Stimulated activated CD8-positive, alpha-beta memory T cell treated with anti-CD3 and anti-CD28 coated beads, Interleukin-12 subunit alpha, Interleukin-12 subunit beta, amount 100 ng/mL, for 4 hours (primary cell): ENCODE measurements around the gene DLG2.

Experiments used
- DNase-seq: peaks from one replicate; pipeline ENCODE4 v3.0.0-alpha.2; 2020; ENCODE audit warnings: low read depth

Gene DLG2

GRCh38 chr11:84465040-84465439 is 1162.1 kb downstream of the DLG2 start:
- DNase-seq, result no peak

DNA sequence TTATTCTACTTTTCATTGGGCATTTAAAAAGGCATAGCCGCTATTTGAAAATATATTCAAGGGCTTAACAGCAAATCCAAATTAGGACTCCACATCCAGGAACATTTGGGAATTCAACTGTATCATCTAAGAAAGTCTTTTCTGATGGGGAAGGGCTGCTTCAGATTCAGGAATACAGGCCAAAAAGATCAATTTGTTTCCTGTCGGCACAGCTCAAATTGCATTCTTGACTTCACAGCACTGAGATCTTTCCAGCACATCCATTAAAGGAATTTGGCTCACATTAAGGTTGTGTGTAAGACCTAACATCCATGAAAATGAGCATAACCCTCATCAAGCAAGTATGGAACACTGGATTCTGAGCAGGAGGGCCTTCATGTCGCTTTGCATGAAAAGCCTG is 1171.5 kb downstream of the DLG2 start:
- DNase-seq, result no peak

DNA sequence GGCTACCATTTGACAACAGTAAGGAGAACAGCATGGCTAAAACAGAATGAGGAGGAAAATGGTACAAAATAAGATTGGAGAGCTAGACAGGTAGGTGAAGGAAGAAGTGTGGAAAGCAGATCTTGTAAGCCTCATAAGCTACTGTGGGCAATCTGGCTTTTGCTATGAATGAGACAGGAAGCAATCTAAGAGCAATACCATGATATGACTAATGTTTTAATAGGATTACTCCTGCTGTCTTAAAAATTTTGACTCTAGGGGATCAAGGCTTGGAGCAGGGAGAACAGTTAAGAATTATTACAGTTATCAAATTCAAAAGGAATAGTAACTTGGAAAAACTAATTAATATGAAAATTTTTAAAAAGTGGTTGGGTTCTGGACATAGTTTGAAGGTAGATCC is 1174.9 kb downstream of the DLG2 start:
- DNase-seq, result no peak

DNA sequence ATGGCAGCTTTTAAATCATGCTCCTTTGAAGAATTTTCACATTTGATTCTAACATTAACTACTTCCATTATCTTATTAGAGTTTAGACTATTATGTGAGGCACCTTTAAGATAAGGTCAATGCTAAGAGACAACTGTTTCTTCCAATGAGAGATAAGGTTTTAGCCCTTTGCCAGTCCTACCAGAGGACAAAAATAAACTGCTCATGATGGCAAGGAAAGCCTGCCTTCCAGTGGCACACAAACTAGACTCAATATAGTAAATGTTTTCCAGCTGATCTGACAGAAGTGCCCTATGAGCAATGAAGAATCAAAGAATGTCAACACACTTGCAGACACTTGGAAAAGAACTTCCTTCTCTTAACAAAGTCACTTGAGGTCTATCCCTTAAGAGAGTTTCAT is 1188.6 kb downstream of the DLG2 start:
- DNase-seq, result no peak

GRCh38 chr11:84437071-84437980 is 1189.8 kb downstream of the DLG2 start:
- DNase-seq, result no peak

- no peak for DNase-seq
Measured at GRCh38 chr11:84430661-84431060, 1196.5 kb downstream of the DLG2 start.

- DNase-seq, result no peak
Measured at GRCh38 chr11:84425673-84426072, 1201.5 kb downstream of the DLG2 start.

GRCh38 chr11:84420271-84420670 is 1206.9 kb downstream of the DLG2 start:
- DNase-seq, result no peak

- DNase-seq, result no peak
Measured at GRCh38 chr11:84419616-84420015, 1207.5 kb downstream of the DLG2 start.

DNA sequence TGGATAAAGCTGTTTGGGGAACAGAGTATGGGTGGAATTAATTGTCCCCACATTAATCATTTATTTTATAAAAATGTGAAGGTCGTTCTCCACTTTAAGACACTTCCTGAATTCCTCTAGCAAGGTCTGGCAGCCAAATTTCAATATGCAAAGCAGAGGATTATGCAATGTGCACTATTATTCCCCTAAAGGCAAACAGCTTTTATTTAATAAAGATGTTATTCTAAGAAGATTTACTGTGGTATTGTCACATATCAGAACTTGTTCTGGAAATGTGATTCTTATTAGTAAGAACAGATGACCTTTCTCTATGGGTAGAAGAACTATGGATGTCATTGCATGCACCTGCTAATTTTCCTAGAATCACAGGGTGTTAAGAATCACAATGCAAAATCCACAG is 1212.2 kb downstream of the DLG2 start:
- DNase-seq, result no peak

DNA sequence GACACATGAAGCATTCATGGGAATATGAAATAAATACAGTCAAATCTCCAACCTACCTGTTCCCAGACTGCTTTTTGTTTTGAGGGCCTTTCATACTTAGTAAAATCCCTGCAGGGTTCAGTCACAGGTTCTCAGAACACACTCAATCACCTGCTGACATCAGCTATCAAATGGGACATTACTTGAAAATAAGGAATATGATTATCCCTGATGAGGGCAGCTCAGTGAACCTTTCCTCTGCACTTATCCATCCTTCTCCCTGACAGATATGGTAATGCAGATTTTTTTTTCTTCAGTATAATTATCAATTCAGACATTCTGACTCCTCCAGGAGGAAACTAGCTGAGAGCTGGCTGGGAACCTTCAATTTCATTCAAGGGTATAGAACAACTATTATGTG is 1213.6 kb downstream of the DLG2 start:
- no peak for DNase-seq

- no peak for DNase-seq
Measured at GRCh38 chr11:84412862-84413261, 1214.3 kb downstream of the DLG2 start.

DNA sequence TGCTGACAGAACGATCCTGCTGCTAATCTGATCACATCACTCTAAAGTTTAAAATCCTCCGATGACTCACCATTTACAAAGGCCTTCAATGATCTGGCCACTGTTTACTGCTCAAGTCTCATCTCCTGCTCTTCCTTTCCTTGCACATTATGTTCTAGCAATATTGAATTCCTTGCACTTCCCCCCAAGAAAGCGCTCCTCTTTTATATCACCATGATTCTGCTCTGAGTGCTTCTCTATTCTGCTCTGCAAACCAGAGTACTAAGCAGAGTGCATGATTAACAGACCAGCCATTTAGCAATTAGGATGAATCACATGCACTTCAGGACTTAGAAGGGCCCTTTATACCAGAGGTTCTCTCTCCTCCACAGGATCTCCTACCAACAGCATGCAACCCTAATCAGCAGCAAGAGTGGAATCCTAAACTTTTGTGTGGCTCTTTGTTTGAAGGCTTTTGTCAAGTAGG is 1218.2 kb downstream of the DLG2 start:
- DNase-seq, result no peak

DNA sequence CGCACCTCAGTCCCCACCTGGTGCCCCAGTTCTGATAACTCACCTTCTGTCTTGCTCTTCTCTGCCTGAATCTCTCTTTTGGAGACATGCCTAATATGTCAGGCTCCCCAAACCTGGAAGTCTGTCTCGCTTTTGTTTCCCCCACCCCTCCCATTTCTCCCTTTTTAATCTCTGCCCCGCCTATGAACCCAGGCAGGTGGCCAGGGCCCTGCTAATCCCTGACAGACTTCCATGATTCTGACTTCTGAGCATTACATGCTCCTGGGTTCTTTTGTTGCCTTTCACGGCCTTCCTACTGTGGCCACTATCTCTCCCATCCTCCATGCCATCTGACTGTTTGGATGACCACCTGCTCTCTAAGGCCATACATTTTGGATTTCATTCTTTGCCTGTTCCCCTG is 1220.1 kb downstream of the DLG2 start:
- DNase-seq, result no peak

DNA sequence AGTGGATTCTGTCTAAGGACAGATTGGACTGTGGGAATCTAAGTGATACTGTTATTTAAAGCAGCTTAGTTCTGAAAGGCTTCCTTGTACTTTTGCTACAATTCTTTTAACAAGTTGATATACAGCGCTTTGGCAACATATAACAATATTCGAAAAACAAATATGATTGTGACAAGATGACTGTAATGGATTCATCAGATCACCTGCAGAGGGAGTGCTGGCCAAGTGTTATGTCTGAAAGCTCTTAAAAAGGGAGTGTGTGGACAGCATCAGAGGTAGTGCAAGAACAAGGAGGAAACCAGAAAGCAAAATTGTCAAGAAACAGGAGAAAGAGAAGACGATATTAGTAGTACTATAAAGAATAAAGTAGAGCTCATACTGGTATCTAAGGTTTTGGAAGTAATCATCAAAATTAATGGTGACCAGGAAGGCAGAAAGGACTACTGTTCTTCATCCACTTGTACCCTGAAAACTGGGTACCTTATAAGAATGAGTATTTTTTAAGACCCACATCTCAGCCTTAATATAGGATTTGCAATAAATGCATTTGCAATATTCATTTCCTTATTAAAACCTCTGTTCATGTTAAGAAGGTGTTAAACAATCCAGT is 1229.0 kb downstream of the DLG2 start:
- DNase-seq, result no peak

- DNase-seq, result no peak
Measured at GRCh38 chr11:84396521-84396920, 1230.6 kb downstream of the DLG2 start.

- DNase-seq, result no peak
Measured at GRCh38 chr11:84390441-84391078, 1236.6 kb downstream of the DLG2 start.

DNA sequence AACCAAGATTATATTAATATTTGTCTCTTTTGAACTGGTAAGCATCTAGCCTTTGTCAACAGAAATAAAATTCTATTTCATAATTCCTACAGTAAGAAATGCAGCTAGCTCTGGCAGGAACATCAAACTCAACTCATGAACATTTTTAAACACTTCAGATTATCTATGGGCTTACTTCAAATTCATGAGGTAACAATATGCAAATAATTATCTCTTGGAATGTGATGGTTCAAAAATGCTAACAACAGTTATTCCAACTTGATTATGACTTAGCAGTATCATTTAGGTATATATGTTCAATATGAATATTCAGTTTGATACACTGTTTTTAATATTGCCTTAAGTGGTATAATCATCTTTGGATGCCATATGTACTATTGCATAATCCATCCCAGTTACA is 1237.4 kb downstream of the DLG2 start:
- no peak for DNase-seq

GRCh38 chr11:84384731-84385130 is 1242.4 kb downstream of the DLG2 start:
- DNase-seq, result no peak

DNA sequence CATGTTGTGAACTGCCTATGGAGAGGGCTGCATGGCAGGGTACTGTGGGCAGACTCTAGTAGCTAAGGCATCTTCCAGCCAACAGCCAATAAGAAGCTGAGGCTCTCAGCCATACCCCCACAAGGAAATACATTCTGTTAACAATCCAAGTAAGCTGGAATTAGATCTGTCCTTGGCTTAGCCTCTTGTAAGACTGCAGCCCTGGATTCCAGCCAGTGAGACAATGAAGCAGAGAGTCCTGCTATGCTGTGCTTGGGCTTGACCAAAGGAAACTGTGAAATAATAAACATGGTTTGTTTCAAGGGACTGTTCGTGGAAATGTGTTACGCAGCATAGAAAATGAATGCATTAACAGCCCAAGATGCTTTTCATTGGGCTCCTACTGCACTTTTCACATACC is 1243.6 kb downstream of the DLG2 start:
- DNase-seq, result no peak

- DNase-seq, result no peak
Measured at GRCh38 chr11:84381666-84382065, 1245.5 kb downstream of the DLG2 start.

DNA sequence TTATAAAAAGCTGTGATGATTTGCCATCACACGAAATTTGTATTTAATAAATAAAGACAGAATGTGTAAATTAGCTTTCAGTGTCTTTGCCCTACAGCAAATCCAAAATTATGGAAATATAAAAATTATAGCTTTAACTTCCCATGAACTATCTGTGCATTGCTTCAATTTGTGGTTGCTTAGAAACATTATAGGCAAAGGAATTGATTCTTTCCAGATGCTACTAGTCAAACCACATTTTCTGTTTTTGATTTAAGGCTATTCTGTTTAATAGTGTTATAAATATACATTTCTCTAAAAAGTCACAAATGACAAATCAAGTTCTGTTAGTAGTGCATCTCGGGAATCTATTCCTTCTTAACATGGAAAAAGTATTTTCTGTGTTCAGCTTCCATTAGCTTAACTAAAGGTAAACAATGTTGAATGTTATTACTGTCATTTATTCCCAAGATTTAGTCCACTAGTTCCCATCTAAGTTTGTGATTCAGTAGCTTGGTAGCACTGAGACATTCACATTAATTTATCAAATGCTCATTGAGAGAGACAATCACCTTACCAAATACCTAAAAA is 1254.7 kb downstream of the DLG2 start:
- DNase-seq, result no peak

GRCh38 chr11:84358034-84358433 is 1269.1 kb downstream of the DLG2 start:
- DNase-seq, result no peak
